GM12892 (cell line): ENCODE data around the gene CPNE2.

ENCODE experiments used
- POLR2A ChIP-seq: IDR thresholded peaks from 2 replicates; pipeline ENCODE4 v1.6.1; 2011; ENCODE audit warnings: low read depth, low read length, control low read depth
- POLR2AphosphoS5 ChIP-seq: IDR thresholded peaks from 2 replicates; pipeline ENCODE4 v1.6.1; 2011; ENCODE audit warnings: low read depth, low read length, control low read depth
- TAF1 ChIP-seq: IDR thresholded peaks from 2 replicates; pipeline ENCODE4 v1.6.1; 2011; ENCODE audit warnings: low read depth, mild to moderate bottlenecking, control low read depth, low read length, borderline replicate concordance

DNA sequence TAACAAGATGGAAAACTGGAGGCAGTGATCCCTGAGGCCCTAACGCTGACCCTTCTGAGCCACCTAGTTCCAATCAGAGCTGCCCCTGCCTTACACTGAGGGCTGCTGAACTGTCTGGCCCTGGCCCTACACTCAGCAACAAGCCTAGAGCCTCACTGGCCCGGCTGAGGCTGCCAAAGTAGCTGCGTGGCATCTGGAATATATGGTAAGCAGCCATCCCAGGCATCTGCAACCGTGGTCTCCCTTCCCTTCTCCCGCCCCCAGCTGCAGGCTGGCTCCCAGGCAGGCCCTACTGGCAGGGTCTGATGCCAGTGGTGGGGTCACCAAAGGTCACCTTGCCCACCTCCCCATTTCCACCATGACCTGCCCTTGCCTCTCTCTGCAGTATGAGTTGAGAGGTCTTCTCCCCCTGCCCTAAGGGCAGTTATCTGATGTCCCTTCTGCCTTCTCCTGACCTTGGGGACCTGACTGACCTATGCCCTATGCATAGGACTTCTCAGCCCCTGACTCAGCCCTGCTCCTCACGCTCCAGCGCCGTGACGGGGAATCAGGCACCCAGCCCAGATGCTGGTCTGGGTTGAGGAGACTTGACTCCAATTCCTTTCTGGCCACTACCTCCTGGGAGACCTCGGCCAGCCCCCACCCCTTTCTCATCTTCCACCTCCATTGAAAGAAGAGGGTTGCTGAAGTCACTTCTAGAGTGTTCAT, 45.3 kb downstream of the CPNE2 start:
- TF ChIP-seq POLR2AphosphoS5 (no peak), POLR2A (no peak), TAF1 (no peak)
